HEK293 (cell line): ENCODE data around the gene CBX8.

Source experiments
- CTCF ChIA-PET: fragments of 350-600 bp; formaldehyde crosslinking; extraction: SDS; loops from one replicate; lab custom pipeline; 2021; ENCODE audit warnings: antibody characterized with exemption; lab: Yijun Ruan, JAX
- POLR2A ChIA-PET: fragments of 300-600 bp; formaldehyde crosslinking; extraction: SDS; loops from one replicate; lab custom pipeline; 2020; ENCODE audit warnings: antibody characterized with exemption, inconsistent platforms; lab: Yijun Ruan, JAX
- H3K27ac ChIP-seq: fragments of 200-500 bp; sonication (Bioruptor generic); 2 replicates; pipeline ENCODE4 v1.5.1; 2014; ENCODE audit warnings: low read depth, low read length, control low read depth, inconsistent platforms; ENCODE audit errors: extremely low read depth
- H3K36me3 ChIP-seq, 2 experiments: fragments of 200-500 bp in 1 of 2; sonication (Bioruptor generic) in 1 of 2; 1 replicate in 1 of 2; 2 replicates in 1 of 2; pipeline ENCODE4 v1.5.1; 2014 to 2017; ENCODE audit warnings: inconsistent platforms in 2 of 2, low read length in 2 of 2; ENCODE audit not compliant: control insufficient read depth in 2 of 2, insufficient read depth in 1 of 2
- H3K4me1 ChIP-seq: fragments of 200-500 bp; sonication (Bioruptor generic); 2 replicates; pipeline ENCODE4 v1.5.1; 2014; ENCODE audit warnings: mild to moderate bottlenecking, low read length, inconsistent platforms; ENCODE audit not compliant: control insufficient read depth, insufficient read depth
- H3K4me3 ChIP-seq: 2 replicates; pipeline ENCODE4 v1.5.1; 2011; ENCODE audit warnings: low read depth, mild to moderate bottlenecking, control low read depth, low read length, moderate library complexity
- H3K9me3 ChIP-seq: fragments of 200-500 bp; sonication (Bioruptor generic); 2 replicates; pipeline ENCODE4 v1.5.1; 2014; ENCODE audit warnings: low read depth, low read length, inconsistent platforms; ENCODE audit not compliant: control insufficient read depth, insufficient read depth
- KLF1 ChIP-seq: fragments of 450-650 bp; formaldehyde crosslinking; IDR thresholded peaks from 2 replicates; pipeline ENCODE4 v1.5.1; 2016; ENCODE audit warnings: missing biosample characterization, missing genetic modification characterization
- KLF7 ChIP-seq: fragments of 450-650 bp; formaldehyde crosslinking; IDR thresholded peaks from 2 replicates; pipeline ENCODE4 v1.5.1; 2016; ENCODE audit warnings: missing biosample characterization, missing genetic modification characterization, borderline replicate concordance
- MYNN ChIP-seq: fragments of 450-650 bp; formaldehyde crosslinking; IDR thresholded peaks from 2 replicates; pipeline ENCODE4 v1.5.1; 2016; ENCODE audit warnings: missing biosample characterization, missing genetic modification characterization, borderline replicate concordance
- RBAK ChIP-seq: fragments of 450-650 bp; formaldehyde crosslinking; IDR thresholded peaks from 2 replicates; pipeline ENCODE4 v1.5.1; 2016; ENCODE audit warnings: missing biosample characterization, missing genetic modification characterization
- SP2 ChIP-seq: fragments of 450-650 bp; formaldehyde crosslinking; IDR thresholded peaks from 2 replicates; pipeline ENCODE4 v1.5.1; 2016; ENCODE audit warnings: missing biosample characterization, missing genetic modification characterization
- ZBTB48 ChIP-seq: fragments of 450-650 bp; formaldehyde crosslinking; IDR thresholded peaks from 2 replicates; pipeline ENCODE4 v1.5.1; 2016; ENCODE audit warnings: missing biosample characterization, missing genetic modification characterization
- ZBTB8A ChIP-seq: fragments of 450-650 bp; formaldehyde crosslinking; IDR thresholded peaks from 2 replicates; pipeline ENCODE4 v1.5.1; 2016; ENCODE audit warnings: missing biosample characterization, missing genetic modification characterization
- ZFP69B ChIP-seq: fragments of 450-650 bp; formaldehyde crosslinking; IDR thresholded peaks from 2 replicates; pipeline ENCODE4 v1.5.1; 2016; ENCODE audit warnings: missing biosample characterization, missing genetic modification characterization
- ZIC2 ChIP-seq: fragments of 450-650 bp; formaldehyde crosslinking; IDR thresholded peaks from 2 replicates; pipeline ENCODE4 v1.5.1; 2016; ENCODE audit warnings: missing biosample characterization, missing genetic modification characterization
- ZNF133 ChIP-seq: fragments of 450-650 bp; formaldehyde crosslinking; IDR thresholded peaks from 2 replicates; pipeline ENCODE4 v1.5.1; 2016; ENCODE audit warnings: missing biosample characterization, missing genetic modification characterization
- ZNF274 ChIP-seq, 2 experiments: fragments of 200-500 bp in 1 of 2; fragments of 450-650 bp in 1 of 2; sonication (Bioruptor generic) in 1 of 2; formaldehyde crosslinking in 1 of 2; IDR thresholded peaks; 2 replicates each; pipeline versions ENCODE4 v1.5.1 to v1.6.1; 2014 to 2016; ENCODE audit warnings: borderline replicate concordance in 1 of 2, inconsistent platforms in 1 of 2, low read length in 1 of 2, missing biosample characterization in 1 of 2, missing genetic modification characterization in 1 of 2
- ZNF335 ChIP-seq: fragments of 450-650 bp; formaldehyde crosslinking; conservative IDR thresholded peaks from 2 replicates; pipeline ENCODE4 v1.5.1; 2016; ENCODE audit warnings: missing biosample characterization, missing genetic modification characterization
- ZNF366 ChIP-seq: fragments of 450-650 bp; formaldehyde crosslinking; conservative IDR thresholded peaks from 2 replicates; pipeline ENCODE4 v1.5.1; 2016; ENCODE audit warnings: missing biosample characterization, missing genetic modification characterization
- ZNF391 ChIP-seq: fragments of 450-650 bp; formaldehyde crosslinking; IDR thresholded peaks from 2 replicates; pipeline ENCODE4 v1.5.1; 2016; ENCODE audit warnings: low read depth, missing biosample characterization, missing genetic modification characterization, borderline replicate concordance
- ZNF488 ChIP-seq: fragments of 450-650 bp; formaldehyde crosslinking; IDR thresholded peaks from 2 replicates; pipeline ENCODE4 v1.5.1; 2016; ENCODE audit warnings: missing biosample characterization, missing genetic modification characterization
- ZNF529 ChIP-seq: fragments of 450-650 bp; formaldehyde crosslinking; IDR thresholded peaks from 2 replicates; pipeline ENCODE4 v1.5.1; 2017; ENCODE audit warnings: missing genetic modification characterization, missing biosample characterization; ENCODE audit not compliant: insufficient replicate concordance
- ZNF626 ChIP-seq: fragments of 450-650 bp; sonication (Bioruptor Pico); formaldehyde crosslinking; IDR thresholded peaks from 2 replicates; pipeline ENCODE4 v1.5.1; 2018; ENCODE audit warnings: missing biosample characterization, missing genetic modification characterization, inconsistent platforms
- ZNF660 ChIP-seq: fragments of 450-650 bp; IDR thresholded peaks from 2 replicates; pipeline ENCODE4 v1.5.1; 2018; ENCODE audit warnings: missing biosample characterization, mild to moderate bottlenecking, missing genetic modification characterization
- ZNF830 ChIP-seq: fragments of 450-650 bp; IDR thresholded peaks from 2 replicates; pipeline ENCODE4 v1.5.0; 2018; ENCODE audit warnings: missing biosample characterization, missing genetic modification characterization, low read depth, mild to moderate bottlenecking, moderate library complexity
- ZNF843 ChIP-seq: fragments of 450-650 bp; formaldehyde crosslinking; IDR thresholded peaks from 2 replicates; pipeline ENCODE4 v1.5.1; 2016; ENCODE audit warnings: missing biosample characterization, missing genetic modification characterization
- ZSCAN30 ChIP-seq: fragments of 450-650 bp; IDR thresholded peaks from 2 replicates; pipeline ENCODE4 v1.5.1; 2018; ENCODE audit warnings: missing biosample characterization, mild to moderate bottlenecking, missing genetic modification characterization, moderate library complexity
- TF ChIP-seq, protein P1 (sequence below): fragments of 450-650 bp; formaldehyde crosslinking; IDR thresholded peaks from 2 replicates; pipeline ENCODE4 v1.5.1; 2016; ENCODE audit warnings: missing biosample characterization, missing genetic modification characterization
- TF ChIP-seq, protein P2 (sequence below): fragments of 450-650 bp; formaldehyde crosslinking; IDR thresholded peaks from 2 replicates; pipeline ENCODE4 v1.5.1; 2016; ENCODE audit warnings: missing biosample characterization, missing genetic modification characterization
- TF ChIP-seq, protein P3 (sequence below): IDR thresholded peaks from 2 replicates; pipeline ENCODE4 v1.6.1; 2011; ENCODE audit warnings: mild to moderate bottlenecking, low read depth, low read length, borderline replicate concordance

CBX8 gene

GRCh38 chr17:79793924-79794304 is 3.0 kb downstream of the CBX8 start (continued):
- TF ChIP-seq MYNN (tag by site-specific recombination) (no peak), ZNF274 (IDR thresholded peaks at IDR 0.05; ENCODE audit: low read length) (no peak), ZNF274 (tag by site-specific recombination; IDR thresholded peaks at IDR 0.05; ENCODE audit: borderline replicate concordance) (no peak), ZNF830 (no peak), KLF7 (tag by site-specific recombination) (no peak), ZNF335 (tag by site-specific recombination) (peak; percentile 24; the same call in 1 of the 2 replicates), ZNF660 (tag by site-specific recombination) (no peak), ZNF133 (no peak), KLF1 (no peak), ZBTB8A (tag by site-specific recombination) (no peak), ZNF843 (no peak), ZSCAN30 (tag by site-specific recombination) (no peak), ZFP69B (tag by site-specific recombination) (no peak)
- TF ChIP-seq, protein P1, sequence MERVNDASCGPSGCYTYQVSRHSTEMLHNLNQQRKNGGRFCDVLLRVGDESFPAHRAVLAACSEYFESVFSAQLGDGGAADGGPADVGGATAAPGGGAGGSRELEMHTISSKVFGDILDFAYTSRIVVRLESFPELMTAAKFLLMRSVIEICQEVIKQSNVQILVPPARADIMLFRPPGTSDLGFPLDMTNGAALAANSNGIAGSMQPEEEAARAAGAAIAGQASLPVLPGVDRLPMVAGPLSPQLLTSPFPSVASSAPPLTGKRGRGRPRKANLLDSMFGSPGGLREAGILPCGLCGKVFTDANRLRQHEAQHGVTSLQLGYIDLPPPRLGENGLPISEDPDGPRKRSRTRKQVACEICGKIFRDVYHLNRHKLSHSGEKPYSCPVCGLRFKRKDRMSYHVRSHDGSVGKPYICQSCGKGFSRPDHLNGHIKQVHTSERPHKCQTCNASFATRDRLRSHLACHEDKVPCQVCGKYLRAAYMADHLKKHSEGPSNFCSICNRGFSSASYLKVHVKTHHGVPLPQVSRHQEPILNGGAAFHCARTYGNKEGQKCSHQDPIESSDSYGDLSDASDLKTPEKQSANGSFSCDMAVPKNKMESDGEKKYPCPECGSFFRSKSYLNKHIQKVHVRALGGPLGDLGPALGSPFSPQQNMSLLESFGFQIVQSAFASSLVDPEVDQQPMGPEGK (tag by site-specific recombination): peak; percentile 13; the same call in 1 of the 2 replicates
- TF ChIP-seq, protein P2, sequence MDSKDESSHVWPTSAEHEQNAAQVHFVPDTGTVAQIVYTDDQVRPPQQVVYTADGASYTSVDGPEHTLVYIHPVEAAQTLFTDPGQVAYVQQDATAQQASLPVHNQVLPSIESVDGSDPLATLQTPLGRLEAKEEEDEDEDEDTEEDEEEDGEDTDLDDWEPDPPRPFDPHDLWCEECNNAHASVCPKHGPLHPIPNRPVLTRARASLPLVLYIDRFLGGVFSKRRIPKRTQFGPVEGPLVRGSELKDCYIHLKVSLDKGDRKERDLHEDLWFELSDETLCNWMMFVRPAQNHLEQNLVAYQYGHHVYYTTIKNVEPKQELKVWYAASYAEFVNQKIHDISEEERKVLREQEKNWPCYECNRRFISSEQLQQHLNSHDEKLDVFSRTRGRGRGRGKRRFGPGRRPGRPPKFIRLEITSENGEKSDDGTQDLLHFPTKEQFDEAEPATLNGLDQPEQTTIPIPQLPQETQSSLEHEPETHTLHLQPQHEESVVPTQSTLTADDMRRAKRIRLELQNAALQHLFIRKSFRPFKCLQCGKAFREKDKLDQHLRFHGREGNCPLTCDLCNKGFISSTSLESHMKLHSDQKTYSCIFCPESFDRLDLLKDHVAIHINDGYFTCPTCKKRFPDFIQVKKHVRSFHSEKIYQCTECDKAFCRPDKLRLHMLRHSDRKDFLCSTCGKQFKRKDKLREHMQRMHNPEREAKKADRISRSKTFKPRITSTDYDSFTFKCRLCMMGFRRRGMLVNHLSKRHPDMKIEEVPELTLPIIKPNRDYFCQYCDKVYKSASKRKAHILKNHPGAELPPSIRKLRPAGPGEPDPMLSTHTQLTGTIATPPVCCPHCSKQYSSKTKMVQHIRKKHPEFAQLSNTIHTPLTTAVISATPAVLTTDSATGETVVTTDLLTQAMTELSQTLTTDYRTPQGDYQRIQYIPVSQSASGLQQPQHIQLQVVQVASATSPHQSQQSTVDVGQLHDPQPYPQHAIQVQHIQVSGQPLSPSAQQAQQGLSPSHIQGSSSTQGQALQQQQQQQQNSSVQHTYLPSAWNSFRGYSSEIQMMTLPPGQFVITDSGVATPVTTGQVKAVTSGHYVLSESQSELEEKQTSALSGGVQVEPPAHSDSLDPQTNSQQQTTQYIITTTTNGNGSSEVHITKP (tag by site-specific recombination): peak; percentile 6; the same call in 1 of the 2 replicates
- TF ChIP-seq, protein P3, sequence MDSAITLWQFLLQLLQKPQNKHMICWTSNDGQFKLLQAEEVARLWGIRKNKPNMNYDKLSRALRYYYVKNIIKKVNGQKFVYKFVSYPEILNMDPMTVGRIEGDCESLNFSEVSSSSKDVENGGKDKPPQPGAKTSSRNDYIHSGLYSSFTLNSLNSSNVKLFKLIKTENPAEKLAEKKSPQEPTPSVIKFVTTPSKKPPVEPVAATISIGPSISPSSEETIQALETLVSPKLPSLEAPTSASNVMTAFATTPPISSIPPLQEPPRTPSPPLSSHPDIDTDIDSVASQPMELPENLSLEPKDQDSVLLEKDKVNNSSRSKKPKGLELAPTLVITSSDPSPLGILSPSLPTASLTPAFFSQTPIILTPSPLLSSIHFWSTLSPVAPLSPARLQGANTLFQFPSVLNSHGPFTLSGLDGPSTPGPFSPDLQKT: no peak

DNA sequence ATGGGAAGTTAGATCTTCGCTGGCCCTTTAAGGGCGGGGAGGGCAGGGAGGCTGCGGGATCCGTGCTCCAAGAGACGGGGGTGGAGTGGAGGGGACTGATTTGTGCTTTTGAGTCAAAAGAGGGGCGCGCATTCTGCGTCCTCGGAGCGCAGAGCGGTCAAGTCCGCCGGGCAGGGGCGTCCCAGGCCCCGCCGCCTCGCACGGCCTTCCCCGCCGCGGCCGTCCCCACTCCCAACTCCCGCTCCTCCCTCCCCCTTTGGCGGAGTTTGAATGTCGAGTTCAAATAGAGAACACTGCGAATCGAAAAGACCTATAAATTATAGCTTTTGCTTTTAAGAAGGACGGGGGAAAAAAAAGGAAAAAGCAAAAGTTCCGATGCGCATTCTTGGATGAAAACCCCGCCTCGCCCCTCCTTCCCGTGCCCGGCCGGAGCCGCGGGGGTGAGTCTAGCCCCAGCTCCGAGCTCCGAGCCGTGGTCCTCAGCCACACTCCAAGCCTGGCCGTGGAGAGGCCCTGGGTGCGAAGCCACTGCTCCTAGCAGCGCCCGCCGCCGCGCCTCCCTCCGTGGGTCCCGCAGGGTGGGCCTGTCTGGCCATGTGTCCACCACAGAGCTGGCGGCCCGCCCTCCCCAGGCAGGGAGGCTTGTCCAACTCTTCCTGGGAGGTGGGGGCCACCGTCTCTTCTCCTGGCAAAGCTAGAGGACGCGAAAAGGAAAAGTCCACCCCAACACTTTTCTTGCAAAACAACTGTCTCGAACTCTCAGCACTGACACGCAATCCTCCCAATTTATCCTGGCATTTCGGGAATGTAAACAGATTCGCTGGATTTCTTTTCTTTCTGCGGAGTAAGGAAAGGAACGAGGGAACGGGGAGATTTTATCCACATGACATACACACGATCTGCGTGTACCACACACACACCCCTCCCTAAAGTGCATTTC is 3.6 kb downstream of the CBX8 start:
- POLR2A ChIA-PET: interaction anchor here (0.9 to 2.1 kb wide), 6 partner anchors 12 to 52 kb away, joined by 3 to 8 read pairs (median 4); partner anchors contain the start of genes CBX2 and CBX4
- no peak overlapping the region for H3K4me3 ChIP-seq
- 0 out of 2 replicates have a peak overlapping the region, but pooled peaks have one; percentile 49 for H3K27ac ChIP-seq
- H3K36me3 ChIP-seq: peaks cover 0 to 15% of the 10 kb centered on the region in 2 experiments; a peak in 1 of 3 replicates
- CTCF ChIA-PET: interaction anchor here (0.5 to 2.0 kb wide), 13 partner anchors 15 to 1084 kb away, joined by 3 to 7 read pairs (median 4); no protein-coding TSS in a partner anchor
- H3K4me1 ChIP-seq: peaks cover 16% of the 10 kb centered on the region
- H3K9me3 ChIP-seq: no peaks in the 10 kb centered on the region
- no peak for TF ChIP-seq RBAK (tag by site-specific recombination)
- TF ChIP-seq ZIC2: 0 out of 2 replicates have a peak, but pooled peaks have one; percentile 27
- peak; percentile 85 for TF ChIP-seq ZBTB48 (tag by site-specific recombination)
- TF ChIP-seq ZNF529 (tag by site-specific recombination): no peak
- TF ChIP-seq ZNF626 (tag by site-specific recombination): no peak
- TF ChIP-seq ZNF488 (tag by site-specific recombination): no peak
- TF ChIP-seq SP2 (tag by site-specific recombination): peak; percentile 77
- TF ChIP-seq ZNF366 (tag by site-specific recombination): peak; percentile 63
- TF ChIP-seq, protein P1 (tag by site-specific recombination): peak; percentile 60
- no peak for TF ChIP-seq ZNF391
